Measurements from ENCODE around the gene ICAM3. TPM values are rescaled to one million over a fixed set of nuclear protein-coding genes. Genes with fewer than 3 reads are reported as not detected.

ICAM3 gene
- total RNA-seq, 2 experiments from 2014 or later, result 63.7 to 76.4 TPM

DNA sequence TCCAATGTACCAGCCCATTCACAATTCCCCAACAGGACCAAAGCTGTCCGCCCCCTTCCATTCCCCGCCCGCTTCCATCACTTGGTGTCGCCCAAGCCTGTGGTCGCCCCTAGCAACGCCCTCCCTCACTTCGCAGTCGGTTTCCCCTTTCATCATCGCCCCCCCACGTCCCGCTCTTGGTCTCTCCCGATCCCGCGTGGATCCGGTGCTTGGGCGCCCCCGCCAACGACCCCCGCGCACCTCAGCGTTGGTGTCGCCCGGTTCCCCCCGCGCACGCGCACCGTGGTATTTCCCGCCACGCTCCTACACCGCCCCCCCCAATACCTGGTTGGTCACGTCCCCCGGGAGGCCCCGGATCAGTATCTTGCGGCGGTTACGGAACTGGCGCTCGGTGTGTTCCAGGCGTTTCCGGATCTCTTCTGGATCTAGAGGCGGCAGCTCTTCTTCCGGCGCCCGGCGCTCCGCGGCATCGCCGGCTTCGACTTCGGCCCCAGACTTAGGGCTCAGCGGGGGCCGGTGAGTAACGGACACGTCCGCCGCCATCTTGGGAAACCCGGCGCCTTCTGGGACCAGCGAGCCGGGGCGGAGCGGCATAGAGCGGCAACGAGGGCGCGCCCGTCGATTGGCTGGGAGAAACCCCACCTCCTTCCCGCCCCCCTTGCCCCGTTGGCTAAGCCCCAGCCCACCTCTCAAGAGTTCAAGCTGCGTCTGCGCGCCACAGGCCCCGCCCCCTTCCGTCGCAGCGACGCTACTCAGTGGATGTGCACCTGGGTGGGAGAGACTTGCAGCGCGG lies 6.3 kb downstream of the ICAM3 start, which contains the start of gene RAVER1:
Gene RAVER1 (minus strand): TSS at position 565 of the 793 bp plus-strand sequence. CDS start 22 bp downstream, at position 543.
- Histone ChIP-seq H3K9me2 (ENCODE audit: insufficient read depth, low read length) (no peaks in the 10 kb centered on the region), H3K4me3 (ENCODE audit: low read depth, low read length, poor library complexity, severe bottlenecking) (peak within 1 kb of the TSS; percentile 83), H3K9me3 (ENCODE audit: low read length) (no peaks in the 10 kb centered on the region), H3K79me2 (ENCODE audit: insufficient read depth, low read depth, low read length) (peaks cover 30% of the 10 kb centered on the region), H3K27ac (ENCODE audit: low read depth, low read length, poor library complexity, severe bottlenecking) (peak within 1 kb of the TSS; percentile 82), H2AFZ (ENCODE audit: low read length) (peak within 1 kb of the TSS; percentile 17; the same call in 1 of the 2 replicates), H3K36me3 (ENCODE audit: insufficient read depth, low read length) (peaks cover 43% of the 10 kb centered on the region), H3K4me2 (ENCODE audit: low read length) (peak within 1 kb of the TSS; percentile 97), H4K20me1 (ENCODE audit: insufficient read depth, low read length) (peaks cover 12% of the 10 kb centered on the region), H3K4me1 (ENCODE audit: insufficient read depth, low read length, poor library complexity, severe bottlenecking) (peaks cover 29% of the 10 kb centered on the region)
- intact Hi-C loops (cut with micrococcal nuclease; ENCODE audit: unreplicated experiment), result loop anchor here (2.0 to 10.0 kb wide), 3 partner anchors 48 to 232 kb away; partner anchors contain the start of genes CDKN2D, KRI1 and TYK2
- ChIA-PET CTCF (ENCODE audit: unreplicated experiment) (interaction anchor here (0.6 to 1.1 kb wide), 4 partner anchors 14 to 305 kb away, joined by 5 to 11 read pairs (median 6); partner anchors contain the start of gene TYK2), POLR2A (interaction anchor here (0.6 to 1.6 kb wide), 10 partner anchors 12 to 137 kb away, joined by 3 to 7 read pairs (median 4); partner anchors contain the start of genes ICAM1 and TYK2)
- TF ChIP-seq, protein P1, sequence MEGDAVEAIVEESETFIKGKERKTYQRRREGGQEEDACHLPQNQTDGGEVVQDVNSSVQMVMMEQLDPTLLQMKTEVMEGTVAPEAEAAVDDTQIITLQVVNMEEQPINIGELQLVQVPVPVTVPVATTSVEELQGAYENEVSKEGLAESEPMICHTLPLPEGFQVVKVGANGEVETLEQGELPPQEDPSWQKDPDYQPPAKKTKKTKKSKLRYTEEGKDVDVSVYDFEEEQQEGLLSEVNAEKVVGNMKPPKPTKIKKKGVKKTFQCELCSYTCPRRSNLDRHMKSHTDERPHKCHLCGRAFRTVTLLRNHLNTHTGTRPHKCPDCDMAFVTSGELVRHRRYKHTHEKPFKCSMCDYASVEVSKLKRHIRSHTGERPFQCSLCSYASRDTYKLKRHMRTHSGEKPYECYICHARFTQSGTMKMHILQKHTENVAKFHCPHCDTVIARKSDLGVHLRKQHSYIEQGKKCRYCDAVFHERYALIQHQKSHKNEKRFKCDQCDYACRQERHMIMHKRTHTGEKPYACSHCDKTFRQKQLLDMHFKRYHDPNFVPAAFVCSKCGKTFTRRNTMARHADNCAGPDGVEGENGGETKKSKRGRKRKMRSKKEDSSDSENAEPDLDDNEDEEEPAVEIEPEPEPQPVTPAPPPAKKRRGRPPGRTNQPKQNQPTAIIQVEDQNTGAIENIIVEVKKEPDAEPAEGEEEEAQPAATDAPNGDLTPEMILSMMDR (conservative IDR thresholded peaks at IDR 0.05; ENCODE audit: low read length), result no peak
- TF ChIP-seq EZH2phosphoT487 (IDR thresholded peaks at IDR 0.05; ENCODE audit: borderline replicate concordance, low read depth, low read length), result no peak
- no TSS peak for BruUV-seq (replicated peaks)
- peak; percentile 99 for DNase-seq (ENCODE audit: low spot score)

DNA sequence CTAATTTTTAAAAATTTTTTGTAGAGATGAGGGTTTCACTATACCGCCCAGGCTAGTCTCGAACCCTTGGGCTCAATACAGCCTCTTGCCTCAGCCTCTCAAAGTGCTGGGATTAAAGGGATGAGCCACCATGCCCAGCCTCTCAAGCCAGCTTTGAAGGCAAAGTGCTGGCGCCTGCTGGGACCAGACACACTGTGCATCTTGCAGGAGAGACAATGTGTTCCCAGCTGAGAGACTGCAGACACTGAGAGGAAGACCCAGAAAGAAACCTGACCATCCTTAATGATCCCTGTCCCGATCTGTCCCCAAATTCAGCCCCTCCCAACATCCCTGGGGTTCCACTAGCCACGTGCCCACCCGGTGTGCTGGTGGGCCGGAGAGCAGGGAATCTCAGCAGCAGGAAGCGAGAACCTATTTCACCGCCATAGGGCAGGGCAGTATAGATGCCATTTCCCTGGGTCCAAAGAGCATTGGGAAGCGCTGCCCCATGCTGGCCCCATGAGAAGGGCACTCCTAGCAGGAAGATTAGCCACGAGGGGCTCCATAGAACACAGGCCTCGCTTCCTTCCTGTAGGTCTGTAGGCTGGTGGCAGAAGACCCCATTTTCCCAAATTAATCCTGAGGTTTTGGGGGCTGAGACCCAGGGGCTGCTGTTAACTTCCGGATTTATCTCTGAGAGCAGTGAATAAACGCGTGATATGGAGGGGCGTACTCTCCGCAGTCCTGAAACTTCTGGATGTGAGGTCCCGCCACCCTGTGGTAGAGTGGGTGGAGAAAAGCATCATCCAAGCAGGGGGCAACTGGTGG lies 7.1 kb downstream of the ICAM3 start:
- BruUV-seq (replicated peaks), result TSS peak; percentile 47
- TF ChIP-seq, protein P1 (conservative IDR thresholded peaks at IDR 0.05; ENCODE audit: low read length), result 0 out of 2 replicates have a peak, but pooled peaks have one; percentile 16
- no peak for TF ChIP-seq EZH2phosphoT487 (IDR thresholded peaks at IDR 0.05; ENCODE audit: borderline replicate concordance, low read depth, low read length)
- H3K36me3 ChIP-seq (ENCODE audit: insufficient read depth, low read length), result peaks cover 51% of the 10 kb centered on the region
- H3K4me3 ChIP-seq (ENCODE audit: low read depth, low read length, poor library complexity, severe bottlenecking), result peak overlapping the region; percentile 83
- H2AFZ ChIP-seq (ENCODE audit: low read length), result no peak overlapping the region
- H3K4me2 ChIP-seq (ENCODE audit: low read length), result peak overlapping the region; percentile 97
- H3K27ac ChIP-seq (ENCODE audit: low read depth, low read length, poor library complexity, severe bottlenecking), result peak overlapping the region; percentile 82
- peaks cover 12% of the 10 kb centered on the region for H4K20me1 ChIP-seq (ENCODE audit: insufficient read depth, low read length)
- no peak for DNase-seq (ENCODE audit: low spot score)
- no peaks in the 10 kb centered on the region for H3K9me3 ChIP-seq (ENCODE audit: low read length)
- peaks cover 30% of the 10 kb centered on the region for H3K79me2 ChIP-seq (ENCODE audit: insufficient read depth, low read depth, low read length)
- H3K9me2 ChIP-seq (ENCODE audit: insufficient read depth, low read length), result no peaks in the 10 kb centered on the region
- H3K4me1 ChIP-seq (ENCODE audit: insufficient read depth, low read length, poor library complexity, severe bottlenecking), result peaks cover 29% of the 10 kb centered on the region
- ChIA-PET POLR2A (interaction anchor here (1.1 to 1.6 kb wide), 3 partner anchors 61 to 70 kb away, joined by 3 to 4 read pairs (median 4); partner anchors contain the start of gene ICAM1), CTCF (ENCODE audit: unreplicated experiment) (no interaction called here)
- intact Hi-C loops (cut with micrococcal nuclease; ENCODE audit: unreplicated experiment), result loop anchor here (2.0 to 10.0 kb wide), 3 partner anchors 48 to 232 kb away; partner anchors contain the start of genes CDKN2D, KRI1 and TYK2

Data from OCI-LY7 (cell line).